Activated CD4-positive, alpha-beta T cell treated with anti-CD3 and anti-CD28 coated beads, Interleukin-2, amount 10 ng/mL, durations not matched to agents 7 days and 5 days (primary cell): Measurements from ENCODE around the gene NFASC. TPM values are rescaled to one million over a fixed set of nuclear protein-coding genes. Genes with fewer than 3 reads are reported as not detected.

Source experiments
- CTCF ChIA-PET: fragments of 350-600 bp; sonication (Branson Sonifier 250); formaldehyde crosslinking; loops from one replicate; lab custom pipeline; 2021; ENCODE audit warnings: antibody characterized with exemption; lab: Charles Lee
- POLR2A ChIA-PET: fragments of 350-600 bp; sonication (Branson Sonifier 250); formaldehyde crosslinking; loops from one replicate; lab custom pipeline; 2021; ENCODE audit warnings: antibody characterized with exemption; lab: Charles Lee
- DNase-seq: peaks from one replicate; pipeline ENCODE4 v3.0.0-alpha.2; 2020
- H3K27ac Mint-ChIP-seq: one replicate; pipeline ENCODE4 v1.8.0; 2021; ENCODE audit warnings: mild to moderate bottlenecking, moderate library complexity, mixed read lengths
- H3K27me3 Mint-ChIP-seq: one replicate; pipeline ENCODE4 v1.8.0; 2021; ENCODE audit warnings: mixed read lengths
- H3K36me3 Mint-ChIP-seq: one replicate; pipeline ENCODE4 v1.8.0; 2021; ENCODE audit warnings: low read depth, mixed read lengths
- H3K4me1 Mint-ChIP-seq: one replicate; pipeline ENCODE4 v1.8.0; 2021; ENCODE audit warnings: mixed read lengths
- H3K4me3 Mint-ChIP-seq: one replicate; pipeline ENCODE4 v1.8.0; 2021; ENCODE audit warnings: mild to moderate bottlenecking, moderate library complexity, mixed read lengths
- H3K9me3 Mint-ChIP-seq: one replicate; pipeline ENCODE4 v1.8.0; 2021; ENCODE audit warnings: mixed read lengths
- total RNA-seq, 2 experiments: library from RNA; stranded (reverse); gene quantifications; one replicate each; pipeline ENCODE4 v1.2.3, GENCODE V29; 2021

The NFASC gene
- total RNA-seq, 2 experiments from 2014 or later = 0.23 TPM; not detected in 1

DNA sequence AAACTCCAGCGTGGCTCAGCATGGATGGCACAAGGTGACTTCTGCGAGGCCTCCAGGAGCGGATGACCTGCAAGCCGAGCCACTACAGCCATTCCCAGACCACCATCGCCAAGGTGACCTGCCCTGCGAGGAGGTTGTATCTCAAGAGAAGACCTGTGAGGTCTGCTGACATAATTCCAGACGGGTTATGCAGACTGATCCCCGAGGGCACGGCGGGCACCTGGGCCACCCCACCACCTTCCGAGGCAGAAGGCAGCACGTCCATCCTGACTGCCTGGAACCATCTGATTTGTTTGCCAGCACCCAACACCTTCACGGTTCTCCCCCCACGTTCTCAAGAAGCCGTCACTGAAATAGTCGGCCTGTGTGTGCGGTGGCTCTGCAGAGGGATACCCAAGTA, 115.5 kb downstream of the NFASC start:
- no peak overlapping the region for H3K27ac Mint-ChIP-seq
- no peak overlapping the region for H3K4me3 Mint-ChIP-seq
- no peaks in the 10 kb centered on the region for H3K9me3 Mint-ChIP-seq
- H3K27me3 Mint-ChIP-seq = peaks cover 10% of the 10 kb centered on the region
- ChIA-PET CTCF (interaction anchor here (1.6 kb wide), 1 partner anchor 19 kb away, joined by 3 read pairs; no protein-coding TSS in a partner anchor), POLR2A (no interaction called here)
- H3K4me1 Mint-ChIP-seq = peaks cover 8% of the 10 kb centered on the region
- no peak for DNase-seq
- no peaks in the 10 kb centered on the region for H3K36me3 Mint-ChIP-seq

GRCh38 chr1:204987689-204988088, 117.0 kb downstream of the NFASC start:
- Mint-ChIP-seq H3K9me3 (no peaks in the 10 kb centered on the region), H3K4me3 (no peak overlapping the region), H3K27ac (no peak overlapping the region), H3K36me3 (no peaks in the 10 kb centered on the region), H3K27me3 (peaks cover 9% of the 10 kb centered on the region), H3K4me1 (peaks cover 15% of the 10 kb centered on the region)
- CTCF ChIA-PET = interaction anchor here (3.0 to 3.7 kb wide), 2 partner anchors 74 to 269 kb away, joined by 17 to 25 read pairs; no protein-coding TSS in a partner anchor
- POLR2A ChIA-PET = no interaction called here
- DNase-seq = no peak

DNA sequence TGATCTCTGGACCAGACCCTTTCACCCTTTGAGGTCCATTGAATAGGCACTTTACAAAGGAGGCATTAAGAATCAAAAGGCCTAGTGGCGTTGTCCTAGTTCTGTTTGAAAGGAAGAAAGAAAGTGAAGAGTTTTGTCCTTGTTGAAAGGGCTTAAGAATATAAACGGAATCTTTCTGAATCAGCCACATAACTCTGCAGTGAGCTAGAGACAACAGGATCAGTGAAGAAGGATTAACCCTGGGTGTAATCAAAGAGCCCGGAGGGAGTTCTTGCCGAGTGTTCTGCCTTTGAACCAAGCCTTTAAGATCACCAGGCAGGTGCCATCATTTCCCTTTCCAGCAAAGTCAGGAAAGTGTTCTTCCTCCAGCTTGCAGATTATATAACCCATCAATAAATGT, 117.5 kb downstream of the NFASC start:
- Mint-ChIP-seq H3K4me1 (peaks cover 15% of the 10 kb centered on the region), H3K4me3 (no peak overlapping the region), H3K27me3 (peaks cover 6% of the 10 kb centered on the region), H3K27ac (no peak overlapping the region), H3K9me3 (no peaks in the 10 kb centered on the region), H3K36me3 (no peaks in the 10 kb centered on the region)
- ChIA-PET POLR2A (no interaction called here), CTCF (interaction anchor here (1.3 to 3.7 kb wide), 3 partner anchors 73 to 268 kb away, joined by 3 to 25 read pairs (median 17); no protein-coding TSS in a partner anchor)
- no peak for DNase-seq

DNA sequence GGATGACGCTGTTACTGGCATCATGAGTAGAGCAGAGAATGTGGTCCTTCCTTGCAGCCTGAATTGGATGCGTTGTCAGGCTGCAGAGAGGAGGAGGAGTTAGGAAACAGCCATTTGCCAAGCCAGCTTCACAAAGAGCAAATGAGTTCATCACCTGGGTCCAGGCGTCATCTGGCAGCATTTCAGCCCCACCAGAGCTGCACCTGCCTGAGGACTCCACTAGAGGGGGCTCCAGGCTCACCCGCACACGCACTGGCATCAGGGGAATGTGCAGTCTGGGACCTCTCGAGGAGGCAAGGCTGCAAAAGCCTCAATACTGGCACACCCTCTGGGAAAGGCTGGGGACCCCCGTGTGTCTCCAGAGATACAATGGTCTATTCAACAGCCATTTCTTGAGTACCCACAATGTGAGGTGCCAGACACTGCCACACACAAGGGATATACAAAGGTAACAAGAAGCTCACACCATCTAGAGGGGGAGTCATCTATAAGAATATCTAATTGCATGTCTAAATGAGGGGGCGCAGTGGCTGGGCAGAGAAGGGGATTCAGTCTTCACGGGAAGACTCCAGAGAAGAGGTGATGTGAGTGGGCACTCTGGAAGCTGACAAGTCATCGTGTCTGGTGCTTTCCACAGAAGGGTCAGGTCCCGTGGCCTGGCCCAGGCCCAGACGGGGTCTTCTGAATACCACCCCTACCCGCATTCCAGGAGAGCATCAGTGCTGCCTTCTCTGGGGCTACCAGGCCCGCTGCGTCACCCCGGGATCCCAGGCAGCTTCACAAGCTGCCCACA, 118.8 kb downstream of the NFASC start:
- peak; percentile 63 for DNase-seq
- ChIA-PET POLR2A (interaction anchor here (0.6 kb wide), 1 partner anchor 239 kb away, joined by 3 read pairs; no protein-coding TSS in a partner anchor), CTCF (interaction anchor here (0.6 to 3.7 kb wide), 18 partner anchors 8 to 273 kb away, joined by 3 to 25 read pairs (median 3); no protein-coding TSS in a partner anchor)
- no peaks in the 10 kb centered on the region for H3K9me3 Mint-ChIP-seq
- no peak overlapping the region for H3K27ac Mint-ChIP-seq
- H3K4me3 Mint-ChIP-seq = no peak overlapping the region
- H3K4me1 Mint-ChIP-seq = peaks cover 18% of the 10 kb centered on the region
- peaks cover 4% of the 10 kb centered on the region for H3K27me3 Mint-ChIP-seq
- no peaks in the 10 kb centered on the region for H3K36me3 Mint-ChIP-seq

- Mint-ChIP-seq H3K4me1 (peaks cover 18% of the 10 kb centered on the region), H3K27me3 (peaks cover 3% of the 10 kb centered on the region), H3K36me3 (no peaks in the 10 kb centered on the region), H3K4me3 (no peak overlapping the region), H3K27ac (no peak overlapping the region), H3K9me3 (no peaks in the 10 kb centered on the region)
- DNase-seq = no peak
- ChIA-PET POLR2A (no interaction called here), CTCF (interaction anchor here (0.6 to 3.7 kb wide), 13 partner anchors 7 to 272 kb away, joined by 3 to 25 read pairs (median 3); no protein-coding TSS in a partner anchor)
Observed at GRCh38 chr1:204990059-204990664, 119.5 kb downstream of the NFASC start.

DNA sequence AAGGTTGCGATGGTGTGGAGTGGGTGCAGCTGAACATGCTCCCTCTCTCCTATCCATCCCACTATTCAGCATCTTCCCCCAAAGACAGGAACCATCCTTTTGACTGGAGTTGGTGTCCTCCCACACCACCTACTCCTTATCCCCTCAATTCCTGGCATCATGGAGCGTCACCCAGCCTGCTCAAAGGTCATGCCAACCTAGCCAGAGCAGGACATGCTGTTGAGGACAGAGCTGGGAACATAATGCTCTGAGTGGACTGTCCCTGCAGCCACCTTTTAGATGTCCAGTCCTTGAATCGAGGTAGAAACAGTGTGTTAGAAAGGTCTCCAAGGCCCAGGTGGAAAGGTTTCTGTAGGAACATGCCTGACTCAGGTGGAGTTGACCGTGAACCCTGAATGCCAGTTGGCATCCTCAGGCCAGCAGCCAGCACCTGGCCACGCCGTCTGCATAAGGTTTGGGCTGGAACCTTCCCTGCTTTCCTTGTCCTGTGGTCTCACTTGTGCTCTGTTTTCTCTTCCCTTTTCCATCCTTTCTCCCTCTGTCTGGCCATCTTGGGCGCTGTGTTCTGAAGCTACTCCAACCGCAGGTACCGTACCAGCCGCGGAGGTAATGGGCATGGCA, 120.2 kb downstream of the NFASC start:
- Mint-ChIP-seq H3K9me3 (no peaks in the 10 kb centered on the region), H3K27me3 (no peaks in the 10 kb centered on the region), H3K27ac (no peak overlapping the region), H3K36me3 (no peaks in the 10 kb centered on the region), H3K4me1 (peaks cover 18% of the 10 kb centered on the region), H3K4me3 (no peak overlapping the region)
- ChIA-PET CTCF (interaction anchor here (0.8 to 1.2 kb wide), 3 partner anchors 12 to 265 kb away, joined by 3 read pairs; no protein-coding TSS in a partner anchor), POLR2A (no interaction called here)
- no peak for DNase-seq

DNA sequence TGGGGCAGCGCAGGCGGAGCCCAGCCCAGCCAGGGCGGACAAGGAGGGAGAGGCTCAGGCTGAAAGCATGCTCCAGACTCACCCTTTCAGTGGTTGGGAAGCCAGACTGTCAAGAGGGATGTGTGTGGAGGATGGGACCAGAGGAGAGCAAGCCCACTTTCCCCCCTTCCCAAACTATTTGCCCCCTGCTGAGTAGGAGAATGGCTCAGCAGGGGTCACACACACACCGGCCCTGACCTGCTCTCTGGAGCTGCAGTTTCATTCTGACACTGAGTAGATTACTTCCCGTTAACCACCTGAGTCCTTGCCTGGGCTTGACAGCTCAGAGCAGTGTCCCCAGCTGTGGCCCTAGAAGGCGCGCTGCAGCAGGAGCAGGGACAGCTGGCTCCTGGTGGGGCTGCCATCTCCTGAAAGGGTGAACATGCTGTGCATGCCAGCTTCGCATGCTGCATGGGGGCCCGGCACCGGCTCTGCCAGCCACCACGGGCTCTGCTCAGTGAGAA, 120.7 kb downstream of the NFASC start:
- Mint-ChIP-seq H3K36me3 (no peaks in the 10 kb centered on the region), H3K4me3 (no peak overlapping the region), H3K27ac (no peak overlapping the region), H3K4me1 (peaks cover 18% of the 10 kb centered on the region), H3K27me3 (no peaks in the 10 kb centered on the region), H3K9me3 (no peaks in the 10 kb centered on the region)
- ChIA-PET POLR2A (no interaction called here), CTCF (interaction anchor here (0.8 to 1.2 kb wide), 3 partner anchors 11 to 264 kb away, joined by 3 read pairs; no protein-coding TSS in a partner anchor)
- DNase-seq = no peak

DNA sequence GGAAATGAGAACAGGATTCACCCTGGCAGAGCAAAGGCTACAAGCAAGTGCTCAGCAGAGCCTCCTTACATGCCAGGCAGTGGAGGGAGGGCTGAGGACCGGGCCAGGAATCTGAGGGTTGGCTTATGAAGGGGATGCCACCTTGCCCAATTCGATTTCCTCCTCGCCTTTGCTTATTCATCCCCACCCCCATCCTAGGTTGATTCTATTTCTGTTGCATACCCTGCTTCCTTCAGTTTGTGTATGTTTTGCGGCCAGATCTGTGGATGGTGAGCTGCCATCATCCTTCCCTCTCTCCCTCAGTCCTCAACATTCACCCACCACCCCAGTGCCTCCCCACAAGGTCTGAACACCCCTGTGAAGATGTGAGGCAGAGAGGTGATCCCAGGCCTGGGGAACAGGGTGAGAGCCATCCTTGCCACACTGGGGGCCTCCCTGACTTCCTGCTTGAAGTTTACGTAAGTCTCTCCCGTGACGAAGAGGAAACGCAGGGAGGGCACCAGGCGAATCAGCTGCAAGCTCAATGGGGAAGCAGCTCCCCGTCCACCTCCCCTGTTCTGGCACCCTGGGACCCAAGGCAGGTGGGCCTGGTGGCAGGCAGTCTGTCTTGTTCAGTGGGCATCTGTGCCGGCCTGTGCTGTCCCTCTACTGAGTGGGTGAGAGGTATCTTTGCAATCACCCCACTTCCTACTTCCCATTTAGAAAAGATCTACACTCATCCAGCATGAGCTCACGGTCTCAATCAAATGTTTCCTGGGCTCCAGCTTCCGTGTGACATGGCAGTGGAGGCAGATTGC, 121.7 kb downstream of the NFASC start:
- no peaks in the 10 kb centered on the region for H3K36me3 Mint-ChIP-seq
- DNase-seq = peak; percentile 28
- H3K9me3 Mint-ChIP-seq = no peaks in the 10 kb centered on the region
- no peaks in the 10 kb centered on the region for H3K27me3 Mint-ChIP-seq
- peak overlapping the region; percentile 69 for H3K27ac Mint-ChIP-seq
- peaks cover 18% of the 10 kb centered on the region for H3K4me1 Mint-ChIP-seq
- CTCF ChIA-PET = interaction anchor here (1.4 to 1.7 kb wide), 2 partner anchors 9 to 264 kb away, joined by 3 to 6 read pairs; no protein-coding TSS in a partner anchor
- POLR2A ChIA-PET = no interaction called here
- no peak overlapping the region for H3K4me3 Mint-ChIP-seq

DNA sequence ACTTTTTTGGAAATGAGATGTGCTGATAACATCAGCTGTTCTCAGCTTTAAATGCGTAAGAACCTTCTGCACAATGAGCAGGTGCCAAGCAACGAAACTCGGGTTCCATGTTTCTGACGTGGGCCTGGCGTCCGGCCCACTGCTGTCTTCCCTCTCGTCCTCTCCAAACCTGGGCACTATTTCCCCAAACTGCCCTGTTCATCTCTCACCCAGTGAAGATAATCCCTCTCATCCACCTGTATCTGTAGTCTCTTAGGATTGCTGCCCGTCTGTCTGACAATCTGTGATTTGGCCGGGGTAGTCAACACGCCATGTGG, 122.3 kb downstream of the NFASC start:
- no peak for DNase-seq
- Mint-ChIP-seq H3K27me3 (no peaks in the 10 kb centered on the region), H3K9me3 (no peaks in the 10 kb centered on the region), H3K4me1 (peaks cover 18% of the 10 kb centered on the region), H3K27ac (peak overlapping the region; percentile 69), H3K36me3 (no peaks in the 10 kb centered on the region), H3K4me3 (no peak overlapping the region)
- ChIA-PET POLR2A (no interaction called here), CTCF (interaction anchor here (1.4 to 1.7 kb wide), 3 partner anchors 9 to 263 kb away, joined by 3 to 6 read pairs (median 6); no protein-coding TSS in a partner anchor)

DNA sequence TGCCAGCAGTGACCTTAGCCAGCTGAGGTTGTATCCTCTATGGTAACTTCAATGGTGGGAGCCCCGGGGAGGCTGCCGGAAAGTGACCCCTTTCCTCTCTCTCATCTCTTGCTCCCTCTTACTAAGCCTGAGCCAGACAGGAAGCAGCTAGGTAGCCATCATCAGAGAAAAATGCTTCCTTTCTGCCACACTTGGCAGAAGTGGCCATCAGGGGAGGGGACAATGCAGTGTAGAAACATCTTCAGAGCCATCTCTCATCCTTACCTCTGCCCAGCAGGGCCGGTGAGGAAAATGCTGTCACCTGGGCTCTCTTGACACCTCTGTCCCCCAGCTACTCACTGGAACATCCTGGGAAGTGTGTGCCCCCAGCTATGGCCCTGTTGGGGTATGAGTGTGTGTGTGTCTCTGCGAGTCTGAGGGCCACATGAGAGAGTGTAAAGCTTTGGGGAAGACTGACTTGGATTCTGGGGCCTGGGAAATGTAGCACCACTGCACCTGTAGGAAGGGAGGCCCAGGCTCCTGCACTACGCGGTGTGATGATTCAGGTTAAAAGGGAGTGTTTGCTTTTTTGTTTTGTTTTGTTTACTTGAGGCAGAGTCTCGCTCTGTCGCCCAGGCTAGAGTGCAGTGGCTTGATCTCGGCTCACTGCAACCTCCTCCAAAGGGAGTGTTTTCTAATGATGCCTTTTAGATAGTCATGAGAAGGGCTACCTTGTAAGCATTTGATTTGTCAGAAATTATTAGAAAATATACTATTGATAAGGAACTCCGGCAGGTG, 123.6 kb downstream of the NFASC start:
- Mint-ChIP-seq H3K4me3 (no peak overlapping the region), H3K36me3 (no peaks in the 10 kb centered on the region), H3K27ac (no peak overlapping the region), H3K27me3 (no peaks in the 10 kb centered on the region), H3K9me3 (no peaks in the 10 kb centered on the region), H3K4me1 (peaks cover 18% of the 10 kb centered on the region)
- ChIA-PET POLR2A (no interaction called here), CTCF (interaction anchor here (0.8 to 1.7 kb wide), 4 partner anchors 13 to 262 kb away, joined by 3 to 6 read pairs (median 4); no protein-coding TSS in a partner anchor)
- no peak for DNase-seq

DNA sequence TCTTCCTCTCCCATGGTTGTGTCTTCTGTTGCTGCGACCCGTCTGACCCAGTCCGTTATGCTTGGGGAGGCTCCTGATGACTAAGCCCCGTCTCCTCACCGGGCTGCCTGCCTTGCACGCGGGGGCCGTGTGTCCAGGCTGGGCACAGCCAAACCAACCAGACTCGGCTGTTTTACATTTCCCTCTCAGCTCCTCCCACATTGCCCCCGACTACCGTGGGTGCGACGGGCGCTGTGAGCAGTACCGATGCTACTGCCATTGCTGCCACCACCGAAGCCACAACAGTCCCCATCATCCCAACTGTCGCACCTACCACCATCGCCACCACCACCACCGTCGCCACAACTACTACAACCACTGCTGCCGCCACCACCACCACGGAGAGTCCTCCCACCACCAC, 126.3 kb downstream of the NFASC start:
- CTCF ChIA-PET = interaction anchor here (0.7 kb wide), 1 partner anchor 8 kb away, joined by 3 read pairs; no protein-coding TSS in a partner anchor
- no peaks in the 10 kb centered on the region for H3K27me3 Mint-ChIP-seq
- DNase-seq = no peak
- no peak overlapping the region for H3K4me3 Mint-ChIP-seq
- no peak overlapping the region for H3K27ac Mint-ChIP-seq
- H3K9me3 Mint-ChIP-seq = no peaks in the 10 kb centered on the region
- peaks cover 16% of the 10 kb centered on the region for H3K4me1 Mint-ChIP-seq
- no peaks in the 10 kb centered on the region for H3K36me3 Mint-ChIP-seq
- POLR2A ChIA-PET = no interaction called here
